ENCODE measurements around the gene ARHGAP24.

Gene ARHGAP24

DNA sequence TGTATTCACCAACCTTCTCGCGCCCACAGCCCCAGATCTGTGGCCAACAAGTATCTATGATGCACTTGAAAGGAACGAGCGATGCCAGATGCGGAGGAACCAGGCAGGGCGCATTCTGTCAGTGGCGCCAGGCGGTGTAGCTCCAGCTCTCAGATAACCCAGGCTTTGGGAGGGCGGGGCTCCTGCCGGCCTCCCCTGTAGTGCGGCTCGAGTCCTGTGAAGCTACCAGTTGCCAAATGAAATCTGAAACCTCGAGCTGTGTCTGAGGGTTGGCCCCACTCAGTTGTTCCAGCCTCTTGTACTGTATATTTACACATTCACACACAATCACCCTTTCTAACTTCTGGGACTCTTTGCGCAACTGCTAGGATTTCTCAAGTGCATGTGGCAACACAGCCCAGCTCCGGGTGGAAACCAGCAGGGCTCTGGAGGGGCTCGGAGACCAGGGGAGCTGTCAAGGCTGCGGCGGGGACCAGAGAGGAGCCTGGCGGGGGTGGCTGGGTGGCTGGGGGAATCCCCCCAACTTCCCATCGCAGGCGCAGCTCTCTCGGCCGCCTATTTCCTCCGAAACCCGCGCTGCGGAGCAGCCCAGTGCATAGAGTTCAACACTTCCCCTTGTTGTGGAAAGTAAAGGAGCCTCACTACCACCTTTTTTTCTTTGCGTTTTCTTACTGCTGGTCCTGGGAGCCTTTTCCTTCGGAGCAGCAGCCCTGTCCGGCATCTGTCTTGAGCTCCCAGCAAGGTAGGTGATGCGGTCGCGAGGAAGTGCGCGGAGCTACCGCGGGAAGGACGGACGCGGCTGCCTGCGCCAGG lies at the start of gene ARHGAP24:
ARHGAP24 (plus strand) TSS at position 333 of the 813 bp plus-strand sequence.
- no peak for DNase-seq (ENCODE audit: low read depth, low spot score)

DNA sequence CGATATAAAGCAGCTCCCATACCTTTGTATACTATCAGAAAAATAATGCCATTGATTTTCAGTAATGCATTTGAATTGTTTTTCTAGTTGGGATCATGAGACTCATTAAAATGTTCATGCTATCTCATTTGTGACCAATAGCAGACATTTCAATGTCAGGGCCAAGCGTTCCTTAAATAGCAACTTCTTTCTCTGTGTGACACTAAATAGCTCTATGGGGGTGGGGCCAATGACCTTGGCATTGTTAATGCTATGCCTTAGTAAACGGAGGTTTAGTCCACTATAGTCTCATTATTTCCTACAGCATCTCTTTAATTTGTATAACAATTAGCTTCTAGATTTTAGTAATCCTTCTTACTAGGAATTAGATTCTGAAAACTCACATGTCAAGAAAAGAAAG lies 48.6 kb upstream of the ARHGAP24 start:
- DNase-seq (ENCODE audit: low read depth, low spot score), result no peak

DNA sequence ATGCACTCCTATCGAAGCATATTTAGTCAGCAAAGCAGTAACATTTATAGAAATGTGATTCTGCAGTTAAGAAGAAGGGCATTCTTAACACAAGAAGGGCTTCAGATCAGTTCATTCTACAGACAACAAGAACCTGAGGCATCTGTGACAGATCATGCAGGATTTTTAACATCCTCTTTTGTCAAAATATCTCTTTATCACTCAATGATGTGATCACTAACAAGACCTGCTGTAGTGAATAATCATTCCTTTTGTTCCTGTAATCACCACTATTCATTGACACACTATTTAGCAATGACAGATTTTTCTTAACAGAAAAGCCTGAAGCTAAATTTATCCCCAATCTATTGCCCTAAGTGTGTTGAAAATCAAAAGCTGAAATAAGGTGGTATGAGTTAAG lies 47.8 kb upstream of the ARHGAP24 start:
- no peak for DNase-seq (ENCODE audit: low read depth, low spot score)

DNA sequence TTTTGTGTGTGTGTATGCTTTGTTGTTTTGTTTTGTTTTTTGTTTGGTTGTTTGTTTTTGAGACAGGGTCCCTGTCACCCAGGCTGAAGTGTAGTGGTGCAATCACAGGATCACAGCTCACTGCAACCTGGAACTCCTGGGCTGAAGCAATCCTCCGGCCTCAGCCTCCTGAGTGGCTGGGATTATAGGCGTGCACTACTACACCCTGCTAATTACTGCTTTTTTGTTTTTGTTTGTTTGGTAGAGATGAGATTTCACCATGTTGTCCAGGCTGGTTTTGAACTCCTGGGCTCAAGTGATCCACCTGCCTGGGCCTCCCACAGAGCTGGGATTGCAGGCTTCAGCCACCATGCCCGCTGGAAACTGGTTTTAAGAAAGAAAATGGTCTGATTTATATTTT lies 44.7 kb upstream of the ARHGAP24 start:
- no peak for DNase-seq (ENCODE audit: low read depth, low spot score)

DNA sequence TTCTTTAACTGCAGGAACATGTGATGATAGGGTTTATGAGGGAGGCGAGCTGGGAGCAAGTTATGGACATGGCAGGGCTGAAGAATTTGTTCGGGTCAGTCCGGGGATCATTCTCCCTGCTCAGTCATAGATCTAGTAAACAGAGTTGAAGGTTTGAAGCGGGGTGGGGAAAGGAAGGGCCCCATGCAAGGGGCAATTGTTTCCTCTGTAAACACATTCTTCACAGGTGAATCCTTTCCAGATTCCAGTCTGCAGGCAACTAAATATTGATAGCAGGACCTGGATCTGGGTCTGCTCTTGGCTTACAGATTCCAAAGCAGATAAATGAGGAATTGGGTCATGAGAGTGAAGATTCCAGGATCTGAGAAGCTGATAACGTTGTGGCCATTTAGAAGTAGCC lies 44.3 kb upstream of the ARHGAP24 start:
- DNase-seq (ENCODE audit: low read depth, low spot score), result no peak

DNA sequence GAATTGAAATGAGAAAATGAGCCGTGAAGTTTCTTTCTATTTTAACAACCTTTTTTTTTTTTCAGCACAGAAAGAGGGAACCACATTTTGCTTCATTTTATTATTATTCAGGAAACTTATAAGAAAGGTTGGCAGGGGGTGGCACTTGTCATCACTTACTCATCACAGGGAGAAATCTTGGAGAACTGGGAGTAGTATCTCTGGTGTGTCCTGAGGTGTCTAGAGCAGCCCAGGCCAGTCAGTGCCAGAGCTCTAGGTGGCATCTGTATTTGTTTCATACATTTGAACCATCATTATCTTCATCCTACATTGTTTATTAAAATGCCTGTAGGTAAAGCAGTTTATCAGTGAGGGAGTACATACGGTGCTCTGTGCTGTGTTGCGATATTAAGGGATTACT lies 43.8 kb upstream of the ARHGAP24 start:
- no peak for DNase-seq (ENCODE audit: low read depth, low spot score)

DNA sequence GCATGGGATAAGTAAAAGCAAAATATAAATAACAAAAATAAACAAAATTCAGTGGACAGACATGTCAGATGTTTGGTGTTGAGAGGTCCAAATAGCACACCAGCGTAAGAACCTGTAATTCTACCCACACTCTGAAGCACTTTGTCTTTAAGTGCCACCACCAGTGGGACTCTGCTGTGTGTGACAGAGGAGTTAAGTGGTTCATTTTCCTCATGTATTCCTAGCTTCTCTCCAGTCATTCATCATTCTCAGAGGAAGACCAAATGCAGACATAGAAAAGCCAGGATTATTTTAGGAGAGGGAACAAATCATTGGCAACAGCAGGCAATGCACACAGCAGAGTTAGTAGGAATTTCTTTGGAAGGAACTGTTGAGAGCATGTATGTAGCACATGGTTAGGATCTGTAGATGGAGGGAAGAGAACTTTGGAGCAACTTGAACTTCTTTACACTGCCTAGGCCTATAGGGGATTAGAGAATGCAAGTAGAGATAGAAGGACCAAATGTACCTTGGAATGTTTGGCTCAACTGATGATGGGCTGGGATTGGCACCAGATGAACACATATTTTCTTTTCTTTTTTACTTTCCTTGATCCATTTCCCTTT lies 43.0 kb upstream of the ARHGAP24 start:
- DNase-seq (ENCODE audit: low read depth, low spot score), result no peak

DNA sequence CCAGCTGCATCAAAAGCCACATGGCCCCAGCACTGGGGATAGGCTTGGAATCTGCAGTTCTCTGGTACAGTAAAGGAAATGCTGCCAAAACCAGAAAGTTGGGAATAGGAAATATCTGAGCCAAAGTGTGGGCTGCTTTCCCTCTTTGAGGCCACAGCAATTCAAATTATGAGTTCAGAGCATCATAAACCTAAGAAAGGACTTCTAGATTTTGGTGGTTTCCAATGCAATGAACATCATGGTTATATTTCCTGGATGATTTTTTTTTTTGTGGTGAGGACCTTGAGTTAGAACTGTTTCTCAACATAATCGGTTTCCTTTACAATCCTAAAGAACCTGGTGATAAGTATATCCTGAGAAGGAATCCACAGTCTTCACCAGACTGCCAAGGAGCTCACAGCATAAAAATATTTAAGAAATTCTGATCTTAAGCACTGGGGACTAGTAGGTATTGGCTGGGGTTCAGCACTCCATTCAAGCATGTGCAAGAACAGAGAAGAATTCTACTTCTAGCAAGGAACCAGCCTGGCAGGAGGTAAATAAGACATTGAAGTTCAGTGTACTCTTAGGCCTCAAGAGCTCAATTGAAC lies 29.8 kb upstream of the ARHGAP24 start:
- DNase-seq (ENCODE audit: low read depth, low spot score), result no peak

DNA sequence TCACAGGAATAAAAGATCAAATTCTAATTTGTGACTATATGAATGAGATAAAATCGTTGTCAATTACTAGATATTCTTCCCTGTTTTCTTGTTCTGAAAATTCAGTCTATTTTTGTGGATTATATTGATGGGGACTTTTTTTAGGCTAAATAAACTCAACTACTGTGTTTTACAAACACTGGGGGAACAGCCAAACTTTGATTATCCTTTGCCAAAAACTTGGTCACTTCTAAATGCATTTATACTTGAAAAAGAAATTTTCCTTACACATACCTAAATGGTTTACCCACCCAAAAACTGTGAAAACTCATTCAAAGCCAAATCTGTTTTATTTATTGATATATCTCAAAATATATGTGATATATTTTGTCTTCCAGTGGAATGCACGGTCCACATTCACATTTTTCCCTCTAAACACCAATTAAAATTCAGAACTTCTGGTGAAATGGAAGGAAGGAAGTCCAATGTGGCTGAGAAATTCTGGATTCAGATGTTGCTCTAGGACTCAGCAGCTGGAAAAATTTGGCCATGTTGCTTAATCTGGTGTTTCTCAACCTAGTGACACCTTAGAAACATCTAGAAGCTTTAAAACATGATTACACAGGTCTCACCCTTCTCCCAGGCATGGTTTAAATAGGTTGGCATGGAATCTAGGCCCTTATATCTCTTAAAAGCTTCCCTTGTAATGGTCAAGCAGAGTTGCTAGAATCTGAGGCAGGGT lies 28.6 kb upstream of the ARHGAP24 start:
- DNase-seq (ENCODE audit: low read depth, low spot score), result no peak

DNA sequence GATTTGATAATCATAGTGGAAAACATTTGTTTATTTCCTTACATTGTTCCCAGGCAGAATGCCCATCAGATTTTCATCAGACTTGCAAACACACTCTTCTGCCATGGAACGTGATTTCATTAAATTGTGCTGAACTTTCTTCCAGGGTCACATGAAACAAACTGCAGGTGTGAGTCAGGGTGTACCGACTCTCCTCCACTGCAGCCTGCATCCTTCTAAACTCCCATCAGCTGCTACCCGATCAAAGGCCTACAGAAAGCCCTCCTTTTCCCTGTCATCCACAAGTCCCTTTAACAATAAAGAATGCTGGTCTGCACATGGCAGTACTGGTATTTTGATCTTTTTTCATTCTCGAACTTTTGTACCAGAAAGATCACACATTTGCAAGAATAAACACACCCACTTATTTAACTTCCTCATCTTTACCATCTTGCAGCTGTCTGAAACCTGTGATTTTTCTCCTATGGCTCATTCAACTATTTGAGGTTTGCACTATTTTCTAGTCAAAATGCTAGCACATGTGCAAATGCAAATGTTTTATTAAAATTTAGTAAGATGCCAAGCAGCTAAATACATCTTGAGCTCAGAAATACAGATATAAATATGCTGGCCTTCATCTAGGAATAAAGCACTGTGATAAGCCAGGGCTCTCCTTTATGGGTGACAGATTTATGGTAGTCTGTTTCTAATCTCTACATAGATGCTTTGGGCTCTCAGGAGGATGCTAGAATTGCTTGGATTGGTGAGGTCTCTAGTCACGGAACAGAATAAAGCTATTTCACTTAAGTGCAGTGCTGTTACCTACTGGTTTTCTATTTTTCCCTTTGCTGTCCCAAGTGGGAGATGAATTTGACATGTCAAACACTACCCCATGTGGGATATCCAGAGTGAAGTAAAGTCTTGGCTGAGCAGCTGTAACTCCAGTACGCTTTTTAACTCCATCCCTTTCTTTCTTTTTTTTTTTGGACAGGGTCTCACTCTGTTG lies 25.8 kb upstream of the ARHGAP24 start:
- no peak for DNase-seq (ENCODE audit: low read depth, low spot score)

DNA sequence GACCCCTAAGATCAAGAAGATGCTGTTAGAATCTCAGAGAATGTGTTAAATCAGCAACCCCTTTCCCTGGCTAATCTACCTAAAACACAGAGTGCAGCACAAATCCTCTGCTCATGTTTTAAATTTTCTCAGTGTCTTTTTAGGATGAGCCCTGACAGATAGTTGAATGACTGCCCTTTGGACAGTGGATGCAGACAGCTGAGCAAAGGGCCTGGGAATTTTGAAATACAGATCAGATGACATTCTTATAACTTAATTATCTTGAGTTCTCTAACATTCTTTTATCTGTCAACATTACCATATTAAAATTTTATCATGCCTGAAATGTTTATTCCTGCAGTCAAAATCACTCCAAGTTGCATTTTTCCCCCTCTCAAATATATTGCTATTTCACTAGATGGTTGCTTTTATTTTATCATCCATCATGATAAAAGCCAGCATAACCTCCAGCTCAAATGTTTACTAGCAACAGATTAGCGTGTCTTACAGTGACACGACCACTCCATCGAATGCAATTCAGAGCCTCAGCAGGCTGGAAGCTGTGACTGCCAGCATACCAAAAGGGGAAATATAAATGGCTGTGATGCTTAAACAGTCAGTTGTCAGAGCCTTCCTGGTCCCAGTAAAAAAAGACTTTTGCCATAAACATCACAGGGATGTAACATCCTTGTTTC lies 22.8 kb upstream of the ARHGAP24 start:
- no peak for DNase-seq (ENCODE audit: low read depth, low spot score)

DNA sequence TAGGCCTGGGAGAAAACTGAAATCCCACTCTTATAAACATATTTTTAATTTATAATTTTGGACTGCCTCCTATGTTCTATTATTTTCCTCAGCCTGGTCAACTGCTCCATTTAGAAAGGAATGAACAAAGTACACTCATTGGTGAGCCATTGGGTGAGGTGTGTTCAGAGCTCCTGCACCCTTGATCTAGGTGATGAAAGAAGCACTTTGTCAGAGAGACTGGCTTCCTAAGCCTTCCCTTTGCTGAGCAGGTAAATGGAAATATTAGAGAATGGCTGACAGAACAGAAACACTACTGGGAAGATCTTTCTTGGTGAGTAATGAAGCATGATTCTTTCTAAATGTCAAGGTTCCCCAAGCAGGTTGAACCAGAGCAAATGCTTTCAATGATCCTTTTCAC lies 19.0 kb upstream of the ARHGAP24 start:
- DNase-seq (ENCODE audit: low read depth, low spot score), result no peak

DNA sequence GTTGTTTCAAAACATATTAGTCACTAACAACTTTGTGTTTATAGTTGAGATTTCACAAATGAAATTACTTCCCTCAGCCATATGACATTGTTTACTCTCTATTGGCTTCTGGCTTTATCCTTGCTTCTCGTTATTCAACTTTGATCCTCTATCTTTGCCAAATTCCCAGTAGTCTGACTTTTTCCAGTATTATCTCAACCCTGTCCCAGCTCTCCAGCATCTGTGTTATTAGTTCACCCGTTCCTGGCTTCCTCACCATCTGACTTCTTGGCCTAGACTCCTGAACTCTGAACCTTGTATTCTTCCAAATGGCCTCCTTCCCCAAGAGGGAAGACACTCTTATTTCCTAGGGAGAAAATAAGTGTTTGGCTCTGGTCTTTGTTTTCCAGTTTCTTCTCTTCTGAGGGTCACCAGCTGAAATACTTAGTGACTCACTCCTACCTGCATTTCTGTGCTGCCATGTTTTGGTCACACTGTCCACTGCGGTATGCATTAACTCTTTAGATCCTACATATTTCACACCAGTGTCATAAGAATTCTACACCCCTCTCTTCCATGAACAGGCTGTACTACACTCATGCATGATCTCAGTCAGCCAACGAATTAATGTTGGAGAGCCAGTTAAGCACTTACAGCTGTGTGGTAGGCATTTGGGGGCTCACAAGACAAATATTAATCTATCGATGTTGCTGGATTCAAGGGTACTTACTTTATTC lies 17.0 kb upstream of the ARHGAP24 start:
- no peak for DNase-seq (ENCODE audit: low read depth, low spot score)

DNA sequence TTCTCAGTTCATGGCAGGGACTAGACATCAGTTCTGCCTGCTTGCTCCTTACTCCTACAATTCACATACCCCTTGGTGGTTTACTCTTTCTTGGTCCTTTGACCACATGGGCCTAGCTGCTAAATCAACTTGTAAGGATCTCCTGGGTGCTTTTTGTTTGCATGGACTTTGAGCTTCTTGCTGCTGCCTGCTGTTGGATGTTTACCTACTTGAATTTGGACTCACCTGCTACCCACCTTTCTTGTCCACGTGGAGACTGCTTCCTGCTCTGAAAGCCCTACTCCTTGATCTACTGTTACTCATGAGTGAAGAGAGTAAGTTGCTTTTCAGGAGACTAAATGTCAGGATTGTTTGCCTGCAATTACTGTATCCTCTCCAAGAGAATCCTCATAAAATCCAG lies 15.2 kb upstream of the ARHGAP24 start:
- no peak for DNase-seq (ENCODE audit: low read depth, low spot score)

DNA sequence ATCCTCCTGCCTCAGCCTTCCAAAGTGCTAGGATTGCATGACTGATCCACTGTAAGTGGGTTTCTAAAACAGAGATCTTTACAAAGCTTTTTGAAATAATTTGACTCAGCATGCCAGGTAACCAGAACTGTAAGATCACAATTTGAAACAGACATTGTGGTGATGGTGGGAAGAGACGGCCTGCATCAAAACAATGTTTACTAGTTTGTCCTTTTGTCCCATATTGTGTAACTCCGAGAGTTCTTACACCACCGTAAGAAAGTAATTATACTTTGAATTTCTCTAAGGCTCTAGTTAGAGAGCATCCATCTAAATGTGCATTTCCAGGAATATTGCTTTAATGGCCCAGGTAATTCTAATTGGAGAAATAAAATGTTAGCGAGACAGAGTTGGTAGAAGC lies 594 bp upstream of the ARHGAP24 start:
- no peak for DNase-seq (ENCODE audit: low read depth, low spot score)

DNA sequence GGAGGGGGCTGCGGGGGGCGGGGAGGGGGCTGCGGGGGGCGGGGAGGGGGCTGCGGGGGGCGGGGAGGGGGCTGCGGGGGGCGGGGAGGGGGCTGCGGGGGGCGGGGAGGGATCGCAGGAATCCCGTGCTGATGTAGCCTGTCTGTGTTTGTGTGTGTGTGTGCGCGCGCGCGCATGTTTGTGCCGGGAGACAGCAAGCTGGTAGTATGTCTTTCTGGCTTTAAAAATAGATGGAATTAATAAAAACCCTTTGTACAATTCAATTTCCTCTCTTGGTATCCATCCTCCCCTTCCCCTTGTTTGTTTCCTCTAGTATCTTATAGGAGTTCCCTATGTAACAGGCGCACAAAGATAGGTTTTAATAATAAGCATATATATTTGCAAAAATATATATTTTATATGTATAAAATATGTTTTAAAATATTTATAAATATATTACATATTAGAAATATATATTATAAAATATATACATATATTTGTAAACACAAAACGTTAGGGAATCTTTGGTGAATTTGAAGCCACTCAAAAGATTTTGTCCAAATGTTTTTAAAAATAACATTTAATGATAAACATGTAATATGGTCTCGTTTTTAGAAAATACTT lies 782 bp downstream of the ARHGAP24 start:
- DNase-seq (ENCODE audit: low read depth, low spot score), result no peak

DNA sequence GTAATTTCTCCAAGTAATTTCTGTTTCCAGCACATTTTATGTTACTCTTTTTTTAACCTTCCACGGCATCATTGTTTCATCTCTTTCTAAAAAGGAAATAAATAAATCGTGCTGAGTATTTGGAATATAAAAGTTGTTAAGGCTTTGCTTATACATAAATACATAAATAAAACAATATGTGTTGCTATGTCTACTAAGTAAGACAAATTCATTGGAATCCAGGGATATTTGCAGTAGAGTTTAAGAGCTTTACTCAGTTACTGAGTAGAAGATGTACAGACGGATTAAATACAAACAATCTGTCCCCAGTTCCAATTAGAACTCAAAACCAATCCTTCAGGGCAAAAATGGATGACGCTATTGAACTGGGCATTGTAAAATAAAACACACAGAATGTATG lies 1.4 kb downstream of the ARHGAP24 start:
- no peak for DNase-seq (ENCODE audit: low read depth, low spot score)

DNA sequence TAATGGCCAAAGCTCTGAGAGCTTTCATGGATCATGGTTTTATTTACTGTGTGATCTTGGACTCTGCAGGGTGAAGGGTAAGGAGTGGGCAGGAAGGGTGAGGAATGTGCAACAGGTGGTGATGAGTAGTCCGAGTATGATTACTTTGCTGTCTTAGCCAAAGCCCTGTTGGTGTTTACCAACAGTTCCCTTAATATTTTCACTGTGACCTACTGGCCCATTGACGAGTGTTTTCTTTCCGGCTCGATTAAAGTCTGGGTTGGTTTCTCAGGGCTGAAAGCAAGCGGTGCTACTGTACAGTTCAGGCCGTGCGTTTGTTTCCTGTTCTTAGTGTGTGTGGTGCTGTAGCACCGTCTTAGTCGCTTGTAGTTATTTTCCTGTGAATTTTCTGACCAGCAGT lies 2.6 kb downstream of the ARHGAP24 start:
- no peak for DNase-seq (ENCODE audit: low read depth, low spot score)

DNA sequence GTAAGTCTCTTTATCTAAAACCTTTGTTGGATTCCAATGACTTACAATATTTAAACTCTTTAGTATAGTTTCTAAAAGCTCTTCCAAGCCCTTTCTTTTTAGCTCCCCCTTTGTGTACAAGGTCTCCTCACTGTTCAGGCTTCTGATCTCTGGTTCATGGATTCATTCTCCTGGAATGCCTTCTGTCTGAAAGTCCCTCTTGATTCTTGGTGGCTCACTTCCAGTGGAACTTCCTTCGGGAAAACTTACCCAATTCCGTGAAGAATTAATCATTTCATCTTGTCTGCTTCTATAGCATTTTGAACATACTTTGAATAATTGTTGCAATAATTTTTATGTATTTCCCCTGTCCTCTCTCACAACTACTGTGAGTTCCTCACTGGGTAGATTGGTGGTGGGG lies 3.6 kb downstream of the ARHGAP24 start:
- no peak for DNase-seq (ENCODE audit: low read depth, low spot score)

All from activated CD4-positive, CD25-positive, alpha-beta regulatory T cell treated with anti-CD3 and anti-CD28 coated beads, Interleukin-2, amount 50 U/mL, for 16 hours (primary cell).